PC-3 (cell line): ENCODE data around the gene TUBA4A. TPM values are rescaled to one million over a fixed set of nuclear protein-coding genes. Genes with fewer than 3 reads are reported as not detected.

Experiments used
- ATAC-seq: fragments of 200-7000 bp; cut with Tn5 transposase; 2 replicates; pipeline ENCODE4 v1.9.1; 2020; ENCODE audit warnings: mild to moderate bottlenecking, moderate library complexity
- BruUV-seq: library from RNA; stranded (reverse); fragments of 400-500 nt; replicated peaks from 2 replicates; lab custom pipeline; 2021; lab: Mats Ljungman, UMichigan
- CTCF ChIA-PET: fragments of 300-600 bp; sonication (Branson Sonifier 250); formaldehyde crosslinking; loops from one replicate; lab custom pipeline; 2022; ENCODE audit warnings: antibody characterized with exemption; lab: Charles Lee
- POLR2A ChIA-PET: fragments of 300-600 bp; sonication (Branson Sonifier 250); formaldehyde crosslinking; loops from one replicate; lab custom pipeline; 2022; ENCODE audit warnings: antibody characterized with exemption; ENCODE audit not compliant: unreplicated experiment; lab: Charles Lee
- DNase-seq: peaks from one replicate; pipeline ENCODE4 v3.0.0-alpha.2; 2015
- H2AFZ ChIP-seq: fragments of 300-600 bp; sonication (generic); 2 replicates; pipeline ENCODE4 v1.6.0; 2016; ENCODE audit warnings: antibody characterized with exemption, low read length
- H3F3A ChIP-seq: fragments of 300-600 bp; sonication (generic); one replicate; pipeline ENCODE4 v1.6.0; 2017; ENCODE audit warnings: antibody characterized with exemption, low read length, control low read depth, mild to moderate bottlenecking; ENCODE audit not compliant: unreplicated experiment
- H3K27ac ChIP-seq: fragments of 300-600 bp; sonication (generic); 2 replicates; pipeline ENCODE4 v1.5.1; 2016; ENCODE audit warnings: mild to moderate bottlenecking, low read length
- H3K27me3 ChIP-seq: fragments of 300-600 bp; sonication (generic); 2 replicates; pipeline ENCODE4 v1.6.1; 2016; ENCODE audit warnings: low read length, mixed read lengths
- H3K36me3 ChIP-seq: fragments of 300-600 bp; sonication (generic); 2 replicates; pipeline ENCODE4 v1.6.1; 2016; ENCODE audit warnings: low read depth, mixed run types, low read length, mixed read lengths
- H3K4me1 ChIP-seq: fragments of 300-600 bp; sonication (generic); 2 replicates; pipeline ENCODE4 v1.5.1; 2016; ENCODE audit warnings: low read length; ENCODE audit not compliant: insufficient read depth
- H3K4me2 ChIP-seq: fragments of 300-600 bp; sonication (generic); 2 replicates; pipeline ENCODE4 v1.6.0; 2016; ENCODE audit warnings: low read length
- H3K4me3 ChIP-seq: fragments of 300-600 bp; sonication (generic); 2 replicates; pipeline ENCODE4 v1.5.1; 2016; ENCODE audit warnings: mild to moderate bottlenecking, low read length, mixed read lengths
- H3K79me2 ChIP-seq: fragments of 300-600 bp; sonication (generic); 2 replicates; pipeline ENCODE4 v1.6.1; 2017; ENCODE audit warnings: low read length, mixed read lengths
- H3K9ac ChIP-seq: fragments of 300-600 bp; sonication (generic); 2 replicates; pipeline ENCODE4 v1.6.0; 2016; ENCODE audit warnings: mild to moderate bottlenecking, low read length
- H3K9me2 ChIP-seq: fragments of 300-600 bp; sonication (generic); replicated peaks from 2 replicates; pipeline ENCODE4 v1.6.1; 2016; ENCODE audit warnings: mixed run types, low read length, mixed read lengths
- H3K9me3 ChIP-seq: fragments of 300-600 bp; sonication (generic); 2 replicates; pipeline ENCODE4 v1.6.1; 2016; ENCODE audit warnings: low read length, mixed read lengths
- H4K20me1 ChIP-seq: fragments of 300-600 bp; sonication (generic); 2 replicates; pipeline ENCODE4 v1.6.1; 2016; ENCODE audit warnings: low read length, mixed read lengths
- CTCF ChIP-seq: fragments of 300-600 bp; sonication (generic); conservative IDR thresholded peaks from 2 replicates; pipeline ENCODE4 v1.5.1; 2017; ENCODE audit warnings: antibody characterized with exemption, low read depth, mild to moderate bottlenecking, low read length
- EZH2 ChIP-seq: fragments of 300-600 bp; sonication (generic); IDR thresholded peaks from one replicate; pipeline ENCODE4 v1.6.1; 2017; ENCODE audit warnings: antibody characterized with exemption, mild to moderate bottlenecking, low read length; ENCODE audit not compliant: unreplicated experiment
- EZH2phosphoT487 ChIP-seq: fragments of 300-600 bp; sonication (generic); IDR thresholded peaks from 2 replicates; pipeline ENCODE4 v1.6.1; 2018; ENCODE audit warnings: mild to moderate bottlenecking, antibody characterized with exemption, low read length, borderline replicate concordance
- intact Hi-C: fragments of 100-400 bp; cut with micrococcal nuclease; formaldehyde crosslinking; loops from 2 replicates; pipeline ENCODE4 v1.9.0; 2023
- total RNA-seq: library from RNA; depleted of rRNA; stranded (reverse); fragments of >200 nt; gene quantifications from 2 replicates; pipeline ENCODE4 v1.2.3, GENCODE V29; 2014

TUBA4A gene
- total RNA-seq, 1 experiment from 2014 or later = 75.4 TPM

- no peaks in the 10 kb centered on the region for H3F3A ChIP-seq
- ChIA-PET CTCF (interaction anchor here (0.6 kb wide), 1 partner anchor 94 kb away, joined by 3 read pairs; no protein-coding TSS in a partner anchor), POLR2A (no interaction called here)
- no peaks in the 10 kb centered on the region for H3K27me3 ChIP-seq
- H3K9ac ChIP-seq = no peak overlapping the region
- BruUV-seq = no TSS peak
- no peaks in the 10 kb centered on the region for H4K20me1 ChIP-seq
- no peak overlapping the region for H2AFZ ChIP-seq
- H3K79me2 ChIP-seq = peaks cover 6% of the 10 kb centered on the region; the same call in 1 of the 2 replicates
- ATAC-seq = no peak
- intact Hi-C loops = loop anchor here (1.0 kb wide), 1 partner anchor 51 kb away; the partner anchor contains the start of gene NHEJ1
- TF ChIP-seq CTCF (no peak), EZH2 (no peak), EZH2phosphoT487 (no peak)
- no peak overlapping the region for H3K4me3 ChIP-seq
- H3K9me2 ChIP-seq = no peaks in the 10 kb centered on the region
- H3K4me1 ChIP-seq = peaks cover 19% of the 10 kb centered on the region
- DNase-seq = peak; percentile 0
- no peak overlapping the region for H3K4me2 ChIP-seq
- H3K9me3 ChIP-seq = no peaks in the 10 kb centered on the region
- peaks cover 4% of the 10 kb centered on the region for H3K36me3 ChIP-seq
- no peak overlapping the region for H3K27ac ChIP-seq
Measured at GRCh38 chr2:219210886-219211362, 42.8 kb downstream of the TUBA4A start.

GRCh38 chr2:219210196-219210885, 43.4 kb downstream of the TUBA4A start:
- Histone ChIP-seq H3K4me1 (peaks cover 20% of the 10 kb centered on the region), H3K79me2 (peaks cover 5% of the 10 kb centered on the region; the same call in 1 of the 2 replicates), H4K20me1 (no peaks in the 10 kb centered on the region), H2AFZ (no peak overlapping the region), H3K9ac (no peak overlapping the region), H3K4me3 (no peak overlapping the region), H3K27me3 (no peaks in the 10 kb centered on the region), H3K9me3 (no peaks in the 10 kb centered on the region), H3F3A (no peaks in the 10 kb centered on the region), H3K4me2 (no peak overlapping the region), H3K9me2 (no peaks in the 10 kb centered on the region), H3K36me3 (peaks cover 4% of the 10 kb centered on the region), H3K27ac (no peak overlapping the region)
- TF ChIP-seq CTCF (no peak), EZH2 (no peak), EZH2phosphoT487 (no peak)
- intact Hi-C loops = no loop called here
- peak; percentile 1 for DNase-seq
- ChIA-PET CTCF (no interaction called here), POLR2A (no interaction called here)
- BruUV-seq = no TSS peak
- ATAC-seq = no peak
